Dermis blood vessel endothelial cell (primary cell): ENCODE results near the gene HS3ST5. TPM values are rescaled to one million over a fixed set of nuclear protein-coding genes. Genes with fewer than 3 reads are reported as not detected.
A peak's percentile ranks its signal among the peaks of the same experiment; 100 is the strongest.

ENCODE experiments used
- DNase-seq: peaks from one replicate; pipeline ENCODE4 v3.0.0; 2010
- total RNA-seq: library from RNA; depleted of rRNA; stranded (reverse); fragments of >200 nt; gene quantifications from 2 replicates; pipeline ENCODE4 v1.2.3, GENCODE V29; 2014

The HS3ST5 gene
- total RNA-seq, 1 donor from 2014 or later: not detected

DNA sequence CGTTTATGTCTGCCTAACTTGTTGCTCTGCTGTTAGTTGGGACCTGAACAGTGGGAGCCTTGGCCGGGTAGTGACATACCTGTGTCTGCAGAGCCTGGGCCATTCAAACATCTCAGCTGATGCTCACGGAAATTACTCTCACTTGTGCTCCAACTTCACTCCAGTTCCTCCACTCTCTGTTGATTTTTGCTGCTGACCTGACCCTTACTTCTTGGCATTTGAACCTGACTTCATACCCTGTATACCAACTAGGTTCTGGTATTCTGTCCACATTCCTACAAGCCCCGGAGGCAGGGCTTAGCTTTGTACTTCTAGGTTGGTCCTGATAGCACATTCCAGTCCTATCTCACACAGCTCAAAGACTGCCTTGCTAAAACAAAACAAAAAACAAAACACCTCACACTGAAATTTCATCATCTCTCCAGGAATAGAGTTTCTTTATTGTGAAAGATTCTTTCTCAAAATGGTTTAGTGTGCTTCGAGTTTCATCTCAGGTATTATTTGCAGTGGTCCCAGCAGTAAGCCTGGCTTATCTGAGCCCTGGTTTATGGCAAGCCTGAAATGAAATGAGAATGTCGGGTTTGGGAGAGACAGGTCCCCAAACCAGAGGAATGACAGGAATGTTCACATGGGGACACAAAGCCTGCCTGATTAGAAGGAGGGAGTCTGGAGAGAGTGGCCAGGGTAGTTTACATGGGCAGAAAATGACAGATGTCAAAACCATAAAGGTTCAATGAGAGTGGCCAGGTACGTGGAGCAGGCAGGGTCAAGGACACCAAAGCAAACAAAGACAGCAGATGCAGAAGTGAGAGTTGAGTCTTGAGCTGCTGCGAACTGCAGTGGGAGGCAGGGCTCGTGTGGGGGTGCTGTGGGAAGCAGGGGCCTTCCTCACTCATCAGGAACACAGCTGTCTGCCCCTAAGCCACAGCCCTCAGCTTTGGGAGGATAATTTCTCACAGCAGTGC lies 197.7 kb downstream of the HS3ST5 start:
- no peak for DNase-seq

DNA sequence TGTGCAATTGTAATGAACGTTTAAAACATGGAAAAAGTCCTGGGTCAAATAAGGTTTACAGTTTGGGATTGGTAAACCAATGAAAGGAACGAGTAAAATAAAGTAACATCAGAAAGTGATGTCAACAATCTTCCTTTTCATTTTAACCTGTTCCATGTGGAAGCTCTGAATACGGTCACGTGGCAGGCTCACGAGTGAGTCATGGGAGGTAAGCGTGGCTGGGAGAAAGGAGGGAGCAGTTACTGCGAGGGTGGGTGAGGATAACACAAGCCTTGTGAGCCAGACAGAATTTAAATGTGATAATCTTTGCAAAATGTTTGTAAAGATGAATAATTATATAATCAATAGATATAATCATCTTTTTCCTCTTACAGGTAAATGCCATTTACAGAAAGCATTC lies 200.6 kb downstream of the HS3ST5 start:
- DNase-seq: no peak

DNA sequence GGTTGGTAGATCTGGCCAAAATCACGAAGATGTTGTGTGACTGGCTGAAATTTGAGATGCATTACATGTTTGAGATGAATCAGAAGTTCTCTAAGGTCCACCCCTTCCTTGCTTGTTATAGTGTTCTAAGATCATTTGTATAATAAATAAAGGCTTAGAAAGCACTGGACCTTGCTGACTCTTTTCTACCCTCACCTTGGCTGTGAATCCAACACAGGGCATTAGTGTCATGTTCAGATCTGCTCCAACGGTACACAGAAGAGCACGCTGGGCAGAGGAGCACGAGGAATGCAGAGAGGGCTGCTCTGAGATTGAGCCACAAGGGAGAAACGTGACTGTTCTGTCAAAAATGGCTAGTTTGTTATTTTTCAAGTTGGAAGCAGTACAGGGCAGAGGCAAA lies 202.4 kb downstream of the HS3ST5 start:
- no peak for DNase-seq

DNA sequence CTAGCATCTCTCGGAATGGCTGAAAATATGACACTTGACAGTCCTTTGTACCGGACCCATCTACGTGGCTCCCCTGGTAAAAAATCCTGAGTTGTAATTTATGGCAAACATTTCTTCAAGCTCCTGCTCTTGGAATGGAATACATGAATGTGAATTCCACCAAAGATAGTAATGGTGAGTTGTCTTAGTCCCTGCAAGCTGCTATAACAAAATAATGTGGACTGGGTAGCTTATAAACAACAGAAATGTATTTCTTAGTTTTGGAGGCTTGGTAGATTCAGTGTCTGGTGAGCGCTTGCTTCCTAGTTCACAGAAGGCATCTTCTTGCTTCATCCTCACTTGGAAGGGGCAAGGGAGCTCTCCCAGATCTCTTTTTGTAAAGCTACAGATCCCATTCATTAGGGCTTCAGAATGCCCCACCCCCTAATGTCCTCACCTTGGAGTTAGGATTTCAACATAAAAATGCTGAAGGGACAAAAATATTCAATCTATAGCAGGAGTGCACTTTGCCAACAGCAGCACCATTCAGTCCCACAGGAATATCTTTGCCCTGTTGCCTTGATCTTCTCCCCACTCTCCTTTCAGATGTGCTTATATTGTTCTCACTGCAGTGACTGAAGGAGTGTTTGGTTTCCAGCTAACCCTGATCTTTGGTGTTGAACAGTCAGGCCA lies 204.1 kb downstream of the HS3ST5 start:
- DNase-seq: no peak

DNA sequence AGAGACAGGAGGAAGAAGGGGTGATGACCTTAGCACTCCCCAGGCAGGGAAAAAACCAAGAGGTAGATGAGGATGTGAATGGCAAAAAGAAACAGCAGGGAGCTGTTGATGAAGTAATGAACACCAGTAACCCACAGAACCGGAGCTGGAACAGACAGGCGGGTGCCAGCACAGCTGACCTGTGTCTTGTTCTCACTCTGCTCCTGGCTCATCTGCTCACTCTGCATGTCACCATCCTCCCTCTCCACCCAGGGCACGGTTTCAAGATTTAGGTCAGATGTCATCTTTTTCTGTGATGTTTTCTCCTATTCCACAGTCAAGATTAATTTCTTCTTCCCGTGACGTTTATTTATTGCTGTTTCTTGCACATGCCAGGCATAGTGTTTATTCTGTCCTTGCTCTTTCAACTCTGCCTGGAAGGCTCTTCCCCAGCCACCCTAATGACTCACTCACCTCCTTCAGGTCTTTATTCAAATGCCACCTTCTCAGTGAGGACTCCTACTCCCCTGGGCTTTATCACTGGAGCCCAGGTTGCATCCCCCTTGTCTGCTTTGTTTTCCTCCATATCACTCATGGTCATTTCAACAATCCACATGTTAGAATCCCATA lies 207.4 kb downstream of the HS3ST5 start:
- no peak for DNase-seq

DNA sequence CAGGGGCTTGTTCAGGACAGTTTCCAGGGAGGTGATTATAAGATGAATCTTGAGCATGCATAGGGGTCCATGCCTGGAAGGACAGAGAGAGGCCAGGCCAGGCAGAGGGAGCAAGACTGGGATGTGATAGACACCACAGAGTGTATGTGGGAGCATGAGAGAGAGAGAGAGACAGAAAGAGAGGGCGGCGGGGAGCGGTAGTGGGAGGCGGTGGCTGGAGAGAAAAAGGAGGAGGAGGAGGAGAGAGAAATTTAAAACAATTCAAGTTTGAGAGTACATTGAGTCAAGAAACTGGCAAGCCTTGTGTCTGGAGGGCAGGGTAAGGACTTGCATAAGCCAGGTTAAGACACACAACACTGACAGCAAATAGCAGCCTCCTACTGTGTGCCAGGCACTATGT lies 209.0 kb downstream of the HS3ST5 start:
- no peak for DNase-seq

DNA sequence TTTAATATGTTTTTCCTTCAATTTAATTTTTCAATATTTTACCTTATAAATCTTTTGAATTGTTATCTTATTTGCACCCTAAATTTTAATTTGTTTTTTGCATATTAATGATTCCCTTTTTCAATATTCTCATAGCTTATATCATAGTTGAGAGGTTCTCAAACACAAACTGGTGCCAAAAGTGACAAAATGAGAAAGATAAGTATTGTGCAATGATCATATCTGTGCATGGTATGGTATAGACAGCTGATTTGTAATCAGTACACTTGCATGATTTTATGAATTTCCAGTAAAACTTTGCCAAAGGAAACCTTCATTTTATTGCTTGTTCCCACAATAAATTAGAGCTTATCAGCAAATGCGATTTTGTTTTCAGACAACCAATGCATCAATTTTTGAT lies 210.9 kb downstream of the HS3ST5 start:
- DNase-seq: no peak

DNA sequence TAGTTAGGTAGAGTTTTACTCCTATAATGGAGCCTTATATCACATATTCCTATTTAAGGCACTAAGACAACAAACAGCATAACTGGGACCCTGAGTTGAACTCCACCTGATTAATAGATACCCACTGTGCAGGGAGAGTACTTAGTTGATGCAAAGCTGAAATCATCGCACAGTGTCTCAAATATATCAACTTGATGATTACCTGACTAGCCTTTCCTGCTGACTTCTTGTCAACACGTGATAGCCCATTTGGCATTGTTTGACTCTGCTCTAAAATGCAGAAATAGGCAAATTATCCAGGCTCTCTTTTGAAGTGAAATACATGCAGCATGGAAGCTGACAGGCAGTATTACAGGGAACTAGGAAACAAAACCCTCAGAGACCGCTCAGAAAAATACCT lies 217.2 kb downstream of the HS3ST5 start:
- no peak for DNase-seq

DNA sequence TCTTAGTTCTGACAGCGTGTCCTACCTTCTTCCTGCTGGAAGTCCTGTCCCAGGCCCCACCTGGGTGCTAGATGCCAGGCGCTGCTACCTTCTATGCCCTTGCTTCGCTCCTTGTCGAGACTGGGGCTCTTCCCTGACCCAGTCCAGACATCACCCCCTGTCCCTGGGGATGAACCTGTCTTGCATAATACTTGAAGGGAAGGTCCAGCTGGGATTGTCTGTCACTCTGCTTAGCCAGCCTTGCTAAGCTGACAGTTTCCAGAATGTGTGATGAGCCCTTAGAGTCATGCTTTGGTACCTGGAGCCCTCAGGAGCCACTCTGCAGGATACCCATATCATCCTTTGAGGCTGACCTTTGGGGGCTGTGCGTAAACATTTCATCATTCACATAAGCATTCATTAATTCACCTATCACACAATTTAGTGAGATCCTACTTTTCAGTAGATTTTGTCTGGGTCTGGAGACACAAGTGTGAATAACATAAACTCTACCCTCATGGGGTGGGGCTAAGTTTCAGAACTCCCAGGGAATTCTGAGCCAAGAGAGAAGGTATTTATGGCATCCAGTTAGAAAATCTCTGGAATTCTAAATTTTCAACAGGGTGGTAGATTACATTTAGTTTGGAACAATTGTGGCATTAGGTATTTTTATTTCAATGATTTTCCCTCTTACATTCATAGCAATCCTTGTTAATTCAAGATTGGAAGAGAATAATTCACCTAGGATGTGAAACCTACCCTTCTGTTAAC lies 220.7 kb downstream of the HS3ST5 start:
- no peak for DNase-seq

DNA sequence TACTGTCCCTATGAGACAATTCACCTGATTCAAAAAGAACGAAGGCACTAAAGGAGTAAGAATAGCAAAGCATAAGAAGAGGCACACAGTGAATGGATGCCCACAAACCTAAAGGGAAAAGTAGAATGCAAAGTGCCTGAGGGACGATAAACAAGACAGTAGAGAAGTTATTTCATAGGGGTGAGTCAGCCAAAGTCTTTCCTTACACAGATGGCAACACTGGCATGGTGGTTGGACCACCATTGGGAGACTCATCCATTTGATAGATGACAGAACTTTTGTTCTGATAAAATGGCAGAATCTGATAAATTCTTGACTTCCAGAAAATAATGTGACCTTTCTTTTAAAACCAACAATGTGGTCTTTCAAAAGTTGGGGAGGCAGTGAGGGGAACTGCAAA lies 223.8 kb downstream of the HS3ST5 start:
- DNase-seq: no peak

DNA sequence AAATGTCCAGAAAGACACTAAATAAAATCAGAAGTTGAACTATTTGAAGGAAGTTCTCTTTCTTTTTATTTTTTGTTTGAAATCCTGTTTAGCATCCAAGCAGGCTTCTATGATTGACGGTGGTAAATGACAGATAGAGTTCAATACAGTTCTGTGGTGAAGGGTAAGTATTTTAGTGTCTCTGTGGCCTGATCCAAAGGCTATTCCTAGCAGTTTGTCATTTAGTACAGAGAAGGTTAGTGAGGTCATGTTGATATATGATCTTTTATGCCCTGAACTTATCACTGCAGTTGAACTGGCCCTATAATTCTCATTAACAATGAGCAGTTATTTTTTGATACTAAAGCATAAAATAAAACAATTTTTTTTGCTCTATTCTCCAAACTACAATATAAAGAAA lies 227.2 kb downstream of the HS3ST5 start:
- no peak for DNase-seq

DNA sequence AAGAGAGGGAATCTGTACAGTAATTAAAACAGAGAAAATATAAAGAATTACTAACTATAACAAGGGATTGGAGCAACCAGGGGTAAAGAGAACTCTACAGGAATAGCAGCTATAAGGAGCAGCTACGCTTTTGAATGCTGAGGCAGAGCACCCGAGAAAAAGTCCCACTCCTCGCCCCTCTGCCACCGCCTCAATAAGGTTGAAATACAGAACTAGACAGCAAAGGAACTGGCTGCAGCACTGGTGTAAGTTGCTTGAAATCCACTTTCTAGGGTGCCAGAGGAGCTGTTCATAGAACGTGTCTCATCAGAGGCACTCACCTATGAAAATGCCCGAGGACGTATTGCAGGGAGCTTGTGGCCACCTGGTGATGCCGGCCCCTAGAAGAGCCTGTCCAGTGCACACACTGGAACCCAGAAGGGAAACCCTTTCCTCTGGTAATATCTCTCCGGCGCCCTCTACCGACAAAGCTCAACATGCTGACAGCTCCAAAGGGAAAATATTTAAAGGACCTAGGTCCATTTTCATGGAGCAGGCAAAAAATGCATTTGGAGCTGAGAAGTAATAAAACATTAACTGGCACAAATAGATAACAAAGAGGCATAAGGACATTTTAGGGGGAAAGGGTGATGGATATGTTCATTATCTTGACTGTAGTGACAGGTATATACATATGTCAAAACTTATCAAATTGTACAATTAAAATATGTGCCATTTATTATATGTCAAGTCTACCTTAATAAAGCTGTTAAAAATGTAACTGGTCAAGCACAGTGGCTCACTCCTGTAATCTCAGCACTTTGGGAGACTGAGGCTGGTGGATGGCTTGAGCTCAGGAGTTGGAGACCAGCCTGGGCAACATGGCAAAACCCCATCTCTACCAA lies 234.5 kb downstream of the HS3ST5 start:
- DNase-seq: peak; percentile 86

DNA sequence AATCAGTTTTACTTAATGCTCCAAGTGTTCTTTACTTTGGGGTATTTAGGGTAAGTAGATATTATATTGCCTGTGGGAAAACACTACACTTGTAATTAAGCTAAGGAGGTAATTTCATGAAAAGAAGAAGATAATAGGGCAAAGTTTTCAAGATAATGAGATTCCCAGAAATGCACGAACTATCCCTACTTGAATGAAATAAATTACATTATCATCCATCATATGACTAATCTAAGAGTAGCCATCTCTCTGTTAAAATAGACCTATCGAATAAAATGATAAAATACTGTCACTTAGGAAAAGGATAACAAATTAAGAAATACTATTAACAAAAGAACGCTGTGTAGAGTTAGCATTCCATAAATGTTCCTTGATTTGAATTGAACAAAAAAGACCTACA lies 236.8 kb downstream of the HS3ST5 start:
- DNase-seq: no peak

DNA sequence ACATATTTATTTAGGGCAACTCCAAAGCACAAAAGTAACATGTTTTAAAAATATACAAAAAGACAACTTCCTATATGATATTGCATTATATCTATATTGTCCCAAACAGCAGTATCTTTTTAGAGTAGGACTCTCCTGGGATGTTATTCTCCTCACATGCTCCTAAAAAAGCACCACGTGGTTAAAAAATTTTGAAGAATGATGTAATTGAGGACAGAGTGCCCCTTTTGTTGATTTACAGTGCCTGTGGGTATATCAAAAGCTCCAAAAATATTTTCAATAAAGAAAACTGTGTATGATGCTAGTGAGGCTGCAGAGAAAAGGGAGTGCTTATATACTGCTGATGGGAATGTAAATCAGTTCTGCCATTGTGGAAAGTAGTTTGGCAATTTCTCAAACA lies 241.6 kb downstream of the HS3ST5 start:
- DNase-seq: no peak

DNA sequence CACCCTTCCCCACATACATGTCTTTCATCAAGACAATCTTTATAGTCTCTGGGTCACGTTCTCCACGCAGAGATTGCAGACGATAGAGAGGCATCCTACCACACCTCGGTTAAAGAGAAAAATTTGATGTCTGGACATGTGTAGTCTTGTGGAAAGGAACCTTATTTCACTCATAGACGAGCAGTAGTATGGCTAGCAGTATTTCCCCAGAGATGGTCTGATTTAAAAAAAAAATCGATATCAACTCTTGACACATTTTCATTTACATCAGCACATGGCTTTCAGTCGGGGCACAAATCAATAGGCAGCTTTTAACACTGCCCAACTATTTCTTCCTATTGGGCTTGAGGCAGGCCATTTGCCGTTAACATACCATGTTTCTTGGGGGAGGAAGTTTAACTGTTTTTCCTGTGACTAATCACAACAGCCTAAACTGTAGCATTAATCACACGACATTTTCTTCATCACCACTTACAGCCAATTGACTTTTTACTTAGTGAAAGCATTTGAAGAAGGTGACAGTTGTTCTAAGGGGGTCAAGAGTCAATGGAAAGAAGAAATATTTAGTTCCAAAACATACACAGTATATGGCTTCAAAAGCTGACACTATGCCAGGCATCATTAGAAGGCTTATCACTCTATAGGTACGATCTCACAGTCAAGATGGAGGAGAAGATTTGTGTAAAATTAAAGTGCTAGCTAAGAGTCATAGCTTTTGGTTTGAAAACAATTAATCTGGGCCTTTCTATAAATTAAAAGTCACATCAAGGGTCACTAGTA lies 242.4 kb downstream of the HS3ST5 start:
- peak; percentile 34 for DNase-seq

DNA sequence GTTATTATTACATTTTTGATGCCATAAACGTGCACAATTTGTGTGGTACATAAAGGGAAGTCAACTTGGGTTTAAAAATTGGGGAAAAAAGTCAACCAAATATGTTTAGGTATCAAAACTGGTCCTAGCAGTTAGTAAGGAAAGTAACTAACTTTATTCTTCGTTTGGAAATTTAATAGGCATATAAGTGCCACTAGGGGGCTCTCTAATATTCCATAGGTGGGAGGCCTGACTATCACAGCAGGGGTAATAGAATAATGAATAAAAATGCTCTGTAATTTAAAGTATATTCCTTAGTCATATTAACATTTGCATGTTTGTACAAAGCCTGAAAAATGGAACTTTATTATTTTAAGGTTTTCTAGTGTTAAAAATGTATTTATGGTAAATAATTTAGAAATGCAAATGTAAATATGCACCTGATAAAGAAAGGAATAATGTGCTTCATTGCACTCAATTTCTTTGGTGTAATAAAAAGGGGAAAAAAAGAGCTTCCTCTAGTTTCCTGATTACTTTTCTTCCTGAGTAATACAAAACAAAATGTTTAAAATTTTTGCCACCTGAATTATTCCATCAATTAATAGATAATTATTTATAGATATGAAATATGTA lies 246.2 kb downstream of the HS3ST5 start:
- DNase-seq: peak; percentile 58

DNA sequence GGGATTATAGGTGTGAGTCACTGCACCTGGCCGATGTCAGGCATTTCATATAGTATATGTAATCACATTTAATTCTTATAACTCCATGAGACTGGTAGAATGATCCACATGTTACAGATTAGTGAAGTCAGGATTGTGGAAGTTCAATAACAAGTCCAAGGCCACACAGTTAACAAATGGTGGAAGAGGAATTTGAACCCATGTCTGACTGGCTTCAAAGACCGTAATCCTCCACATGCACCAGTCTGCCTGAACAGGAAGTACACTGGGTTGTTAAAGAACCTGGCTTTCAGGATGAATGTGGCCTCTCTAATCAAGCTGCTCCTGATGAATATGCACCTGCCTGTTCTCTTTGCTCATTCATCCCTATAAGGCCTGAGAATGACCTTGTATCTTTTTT lies 249.9 kb downstream of the HS3ST5 start:
- no peak for DNase-seq

DNA sequence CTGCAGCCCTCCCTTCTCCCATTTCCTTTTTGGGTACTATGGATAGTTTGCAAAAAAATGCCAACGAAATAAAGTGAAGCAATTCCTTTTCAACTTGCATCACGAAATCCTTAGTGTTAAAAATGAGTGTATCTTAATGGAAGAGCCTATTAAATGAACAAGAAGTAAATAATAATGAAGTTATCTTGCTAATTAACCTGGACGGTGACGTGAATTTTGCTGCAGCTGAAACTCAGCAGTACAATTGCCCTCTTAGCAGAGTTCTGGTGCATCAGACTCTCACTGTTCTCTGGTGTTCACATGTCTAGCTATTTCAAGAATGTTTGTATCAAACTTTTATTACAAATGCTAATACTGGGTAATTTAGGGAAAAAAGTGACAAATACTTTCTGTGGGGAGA lies 252.2 kb downstream of the HS3ST5 start:
- DNase-seq: no peak

DNA sequence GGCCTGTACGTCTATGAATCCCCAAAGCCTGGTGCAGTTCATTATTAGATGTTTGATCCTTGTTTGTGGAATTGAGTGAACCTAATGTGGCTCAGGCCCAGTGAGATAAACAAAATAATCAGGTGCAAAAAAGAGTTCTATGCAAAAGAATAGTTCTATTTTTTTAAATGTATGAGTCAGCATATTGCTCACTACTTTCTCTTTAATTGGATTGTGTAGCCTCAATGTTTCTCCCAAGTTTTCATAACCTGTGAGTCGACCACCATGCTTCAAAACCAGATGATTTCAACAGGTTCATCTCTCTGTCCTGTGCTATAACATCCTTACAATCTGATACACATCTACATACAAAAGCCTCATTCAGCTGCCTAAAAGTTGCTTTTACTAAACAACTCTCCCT lies 255.3 kb downstream of the HS3ST5 start:
- no peak for DNase-seq

DNA sequence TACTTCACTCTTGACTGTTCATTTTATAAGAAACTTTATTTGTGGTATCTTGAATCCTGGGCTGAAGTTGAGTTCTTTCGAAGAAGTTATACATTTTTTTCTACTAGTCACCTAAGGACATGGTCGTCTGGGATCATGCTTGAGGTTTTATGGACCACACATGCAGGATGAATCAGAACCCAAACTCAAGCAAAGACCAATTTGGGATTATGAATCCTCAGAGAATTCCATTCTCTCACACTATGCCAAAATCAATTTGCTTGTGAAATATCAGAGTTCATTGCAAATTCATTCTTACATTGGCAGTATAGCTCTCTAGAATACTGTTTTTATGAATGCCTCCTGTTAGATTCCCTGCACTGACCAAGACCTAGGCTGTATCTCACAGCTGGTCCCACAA lies 257.6 kb downstream of the HS3ST5 start:
- no peak for DNase-seq
